DND-41 (cell line): ENCODE data around the gene SV2B.

Experiments used
- CTCF ChIP-seq: IDR thresholded peaks from 2 replicates; pipeline ENCODE4 v1.5.1; 2012; ENCODE audit warnings: borderline replicate concordance, low read length, moderate library complexity, mild to moderate bottlenecking; ENCODE audit not compliant: poor library complexity, severe bottlenecking; ENCODE audit errors: extremely low read depth
- EZH2 ChIP-seq: IDR thresholded peaks from 3 replicates; pipeline ENCODE4 v1.6.1; 2012; ENCODE audit warnings: borderline replicate concordance, low read depth, mild to moderate bottlenecking, moderate library complexity, low read length, inconsistent platforms; ENCODE audit not compliant: severe bottlenecking

- TF ChIP-seq CTCF (no peak), EZH2 (no peak)
Observed at GRCh38 chr15:91216000-91216399, 115.9 kb downstream of the SV2B start.
